ENCODE data around the gene ZNF805.

- TF ChIP-seq CTCF (IDR thresholded peaks at IDR 0.05) (no peak), POLR2A (IDR thresholded peaks at IDR 0.05) (no peak)
These were observed 21.6 kb downstream of the ZNF805 start for GRCh38 chr19:57262044-57262443.
